Body of pancreas (tissue), 4 donors: ENCODE measurements around the gene DDA1.

ENCODE experiments used
- POLR2A ChIP-seq, 3 donors: fragments of 450-650 bp; IDR thresholded peaks; one replicate each; pipeline ENCODE4 v1.6.1; 2016; ENCODE audit warnings: antibody characterized with exemption in 3 of 3, mild to moderate bottlenecking in 2 of 3
- TF ChIP-seq, protein P1 (sequence below), 7 experiments: fragments of 450-650 bp in 4 of 7; fragments of 200-600 bp in 3 of 7; sonication (generic) in 3 of 7; IDR thresholded peaks; one replicate each; pipeline ENCODE4 v1.5.1; 2016 to 2019; ENCODE audit warnings: antibody characterized with exemption in 7 of 7

DNA sequence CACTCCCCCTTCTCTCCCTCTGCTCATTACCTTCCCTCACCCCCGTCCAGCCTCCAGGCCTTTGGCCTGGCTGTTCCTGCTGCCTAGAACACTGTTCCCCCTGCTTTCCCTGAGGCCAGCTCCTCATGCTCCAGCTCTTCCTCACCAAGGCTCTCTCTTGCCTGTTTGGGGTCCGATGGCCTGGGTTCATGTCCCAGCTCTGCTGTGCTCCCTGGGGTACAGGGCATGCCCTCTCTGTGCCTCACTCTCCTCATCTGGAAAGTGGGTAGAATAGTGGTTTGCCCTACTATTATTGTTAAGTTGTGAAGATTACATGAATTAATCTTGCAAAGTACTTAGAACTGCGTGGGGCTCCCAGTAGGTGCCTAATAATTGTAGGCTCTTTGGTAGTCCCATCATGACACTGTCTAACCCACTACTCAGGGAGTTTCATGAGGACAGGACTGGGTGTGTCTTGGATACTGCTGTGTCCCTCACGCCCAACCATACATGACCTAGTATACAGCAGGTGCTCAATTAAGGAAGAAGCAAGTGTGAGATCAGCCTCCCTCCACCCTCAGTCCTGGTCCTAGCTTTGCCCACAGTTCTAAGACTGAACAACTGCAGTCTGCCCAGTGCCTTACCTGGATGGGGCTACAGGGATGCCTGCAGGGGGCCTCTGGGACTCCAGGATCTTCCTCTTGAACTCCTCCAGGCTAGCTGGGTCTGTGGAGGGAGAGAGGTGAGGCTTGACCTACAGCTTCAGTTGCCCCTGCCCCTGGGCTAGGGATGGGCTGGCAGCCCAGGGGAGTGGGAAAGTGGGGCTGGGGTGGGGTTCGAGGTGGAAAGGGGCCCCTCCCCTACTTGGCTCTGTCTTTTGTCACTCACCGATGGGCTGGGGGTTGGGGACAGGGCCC, 50.8 kb downstream of the DDA1 start:
- no peak for TF ChIP-seq POLR2A (IDR thresholded peaks at IDR 0.05)
- TF ChIP-seq, protein P1, sequence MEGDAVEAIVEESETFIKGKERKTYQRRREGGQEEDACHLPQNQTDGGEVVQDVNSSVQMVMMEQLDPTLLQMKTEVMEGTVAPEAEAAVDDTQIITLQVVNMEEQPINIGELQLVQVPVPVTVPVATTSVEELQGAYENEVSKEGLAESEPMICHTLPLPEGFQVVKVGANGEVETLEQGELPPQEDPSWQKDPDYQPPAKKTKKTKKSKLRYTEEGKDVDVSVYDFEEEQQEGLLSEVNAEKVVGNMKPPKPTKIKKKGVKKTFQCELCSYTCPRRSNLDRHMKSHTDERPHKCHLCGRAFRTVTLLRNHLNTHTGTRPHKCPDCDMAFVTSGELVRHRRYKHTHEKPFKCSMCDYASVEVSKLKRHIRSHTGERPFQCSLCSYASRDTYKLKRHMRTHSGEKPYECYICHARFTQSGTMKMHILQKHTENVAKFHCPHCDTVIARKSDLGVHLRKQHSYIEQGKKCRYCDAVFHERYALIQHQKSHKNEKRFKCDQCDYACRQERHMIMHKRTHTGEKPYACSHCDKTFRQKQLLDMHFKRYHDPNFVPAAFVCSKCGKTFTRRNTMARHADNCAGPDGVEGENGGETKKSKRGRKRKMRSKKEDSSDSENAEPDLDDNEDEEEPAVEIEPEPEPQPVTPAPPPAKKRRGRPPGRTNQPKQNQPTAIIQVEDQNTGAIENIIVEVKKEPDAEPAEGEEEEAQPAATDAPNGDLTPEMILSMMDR (IDR thresholded peaks at IDR 0.05) = no peak
